Measurements from ENCODE around the gene FADS6. TPM values are rescaled to one million over a fixed set of nuclear protein-coding genes. Genes with fewer than 3 reads are reported as not detected.
A peak's percentile ranks its signal among the peaks of the same experiment; 100 is the strongest.

Gene FADS6
- total and polyA plus RNA-seq, 3 experiments from 2014 or later: not detected

DNA sequence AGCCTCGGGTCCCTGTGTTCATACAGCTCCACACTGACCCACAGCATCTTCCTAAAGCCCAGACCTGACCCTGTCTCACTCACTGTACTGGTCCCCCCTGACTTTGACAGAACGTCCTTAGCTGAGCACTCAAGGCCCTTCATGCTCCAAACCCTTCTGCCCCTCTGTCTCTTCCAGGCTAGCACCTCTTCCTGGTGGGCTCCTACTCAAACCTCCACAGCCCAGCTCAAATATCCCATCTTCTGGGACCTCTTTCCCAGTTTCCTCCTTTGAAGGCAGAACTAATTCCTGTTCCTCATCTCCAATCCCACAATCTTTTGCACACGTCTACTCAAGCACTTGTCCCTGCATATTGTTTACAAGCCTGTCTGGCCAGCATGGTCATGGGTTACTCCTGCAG, 42.5 kb downstream of the FADS6 start:
- POLR2A ChIA-PET: no interaction called here

GRCh38 chr17:74850310-74850709, 43.1 kb downstream of the FADS6 start:
- Histone ChIP-seq H3K4me1 (ENCODE audit: insufficient read depth, low read length) (no peaks in the 10 kb centered on the region), H3K4me3 (ENCODE audit: low read length) (no peak overlapping the region), H3K36me3 (ENCODE audit: insufficient read depth, low read length) (no peaks in the 10 kb centered on the region), H3K27ac (ENCODE audit: low read depth, low read length) (no peak overlapping the region), H3K27me3 (ENCODE audit: insufficient read depth, low read length, poor library complexity, severe bottlenecking) (peaks cover 10% of the 10 kb centered on the region), H3K9me3 (ENCODE audit: low read length) (no peaks in the 10 kb centered on the region)
- no peak overlapping the region for H3K4me3 Mint-ChIP-seq
- no peak overlapping the region for H3K27ac Mint-ChIP-seq
- no peaks in the 10 kb centered on the region for H3K9me3 Mint-ChIP-seq
- ChIA-PET POLR2A (no interaction called here), CTCF (no interaction called here)
- peaks cover 6 to 10% (median 9%) of the 10 kb centered on the region in 3 donors for H3K4me1 Mint-ChIP-seq
- no peaks in the 10 kb centered on the region for H3K36me3 Mint-ChIP-seq
- peaks cover 22 to 37% of the 10 kb centered on the region in 2 donors for H3K27me3 Mint-ChIP-seq
- DNase-seq: no peak

More for the DNA sequence above, 42.5 kb downstream of the FADS6 start:
- no peak for DNase-seq
- Histone ChIP-seq H3K4me3 (ENCODE audit: low read length) (no peak overlapping the region), H3K27me3 (ENCODE audit: insufficient read depth, low read length, poor library complexity, severe bottlenecking) (peaks cover 10% of the 10 kb centered on the region), H3K36me3 (ENCODE audit: insufficient read depth, low read length) (no peaks in the 10 kb centered on the region), H3K9me3 (ENCODE audit: low read length) (no peaks in the 10 kb centered on the region), H3K27ac (ENCODE audit: low read depth, low read length) (no peak overlapping the region), H3K4me1 (ENCODE audit: insufficient read depth, low read length) (no peaks in the 10 kb centered on the region)
- H3K4me3 Mint-ChIP-seq: peak overlapping the region in 2 of 7 donors; percentile 12 to 38
- no peak overlapping the region for H3K27ac Mint-ChIP-seq
- CTCF ChIA-PET: no interaction called here
- no peaks in the 10 kb centered on the region for H3K9me3 Mint-ChIP-seq
- peaks cover 27 to 43% of the 10 kb centered on the region in 2 donors for H3K27me3 Mint-ChIP-seq
- H3K36me3 Mint-ChIP-seq: no peaks in the 10 kb centered on the region
- peaks cover 6 to 10% (median 9%) of the 10 kb centered on the region in 3 donors for H3K4me1 Mint-ChIP-seq

GRCh38 chr17:74848656-74849399, 44.6 kb downstream of the FADS6 start:
- no peak overlapping the region for H3K27ac ChIP-seq (ENCODE audit: low read depth, low read length)
- DNase-seq: no peak
- ChIA-PET POLR2A (no interaction called here), CTCF (no interaction called here)
- H3K36me3 ChIP-seq (ENCODE audit: insufficient read depth, low read length): no peaks in the 10 kb centered on the region
- H3K4me1 Mint-ChIP-seq: peaks cover 6 to 10% (median 9%) of the 10 kb centered on the region in 3 donors
- H3K4me3 Mint-ChIP-seq: no peak overlapping the region
- no peaks in the 10 kb centered on the region for H3K36me3 Mint-ChIP-seq
- no peak overlapping the region for H3K27ac Mint-ChIP-seq
- H3K4me3 ChIP-seq (ENCODE audit: low read length): no peak overlapping the region
- peaks cover 14 to 23% of the 10 kb centered on the region in 2 donors for H3K27me3 Mint-ChIP-seq
- H3K9me3 ChIP-seq (ENCODE audit: low read length): no peaks in the 10 kb centered on the region
- H3K9me3 Mint-ChIP-seq: no peaks in the 10 kb centered on the region
- H3K27me3 ChIP-seq (ENCODE audit: insufficient read depth, low read length, poor library complexity, severe bottlenecking): peaks cover 3% of the 10 kb centered on the region
- H3K4me1 ChIP-seq (ENCODE audit: insufficient read depth, low read length): no peaks in the 10 kb centered on the region

DNA sequence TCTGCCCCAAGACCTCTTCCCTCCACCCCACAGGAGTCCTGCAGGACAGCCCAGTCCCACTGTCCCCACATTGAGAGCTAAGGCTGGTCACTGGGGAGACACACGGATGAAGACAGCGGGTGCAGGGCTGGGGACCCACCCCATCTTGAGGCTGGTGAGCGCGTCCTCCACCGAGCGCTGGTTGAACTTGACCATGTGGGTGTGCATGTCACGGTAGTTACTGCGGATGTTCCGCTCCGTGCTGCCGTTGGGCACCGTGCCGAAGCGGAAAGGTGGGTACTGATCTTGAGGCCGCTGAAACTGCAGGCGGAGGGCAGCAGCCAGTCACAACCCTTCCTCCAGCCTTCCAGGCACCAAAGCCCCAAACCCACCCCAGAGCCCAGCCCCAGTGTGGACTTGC, 46.8 kb downstream of the FADS6 start:
- Histone ChIP-seq H3K4me3 (ENCODE audit: low read length) (no peak overlapping the region), H3K4me1 (ENCODE audit: insufficient read depth, low read length) (no peaks in the 10 kb centered on the region), H3K36me3 (ENCODE audit: insufficient read depth, low read length) (no peaks in the 10 kb centered on the region), H3K27ac (ENCODE audit: low read depth, low read length) (no peak overlapping the region), H3K9me3 (ENCODE audit: low read length) (no peaks in the 10 kb centered on the region), H3K27me3 (ENCODE audit: insufficient read depth, low read length, poor library complexity, severe bottlenecking) (peaks cover 3% of the 10 kb centered on the region)
- H3K4me3 Mint-ChIP-seq: no peak overlapping the region
- H3K36me3 Mint-ChIP-seq: no peaks in the 10 kb centered on the region
- no peak overlapping the region for H3K27ac Mint-ChIP-seq
- H3K27me3 Mint-ChIP-seq: peaks cover 8 to 15% of the 10 kb centered on the region in 2 donors
- POLR2A ChIA-PET: no interaction called here
- H3K9me3 Mint-ChIP-seq: no peaks in the 10 kb centered on the region
- CTCF ChIA-PET: no interaction called here
- DNase-seq: no peak
- H3K4me1 Mint-ChIP-seq: peaks cover 0 to 12% (median 7%) of the 10 kb centered on the region in 3 donors

DNA sequence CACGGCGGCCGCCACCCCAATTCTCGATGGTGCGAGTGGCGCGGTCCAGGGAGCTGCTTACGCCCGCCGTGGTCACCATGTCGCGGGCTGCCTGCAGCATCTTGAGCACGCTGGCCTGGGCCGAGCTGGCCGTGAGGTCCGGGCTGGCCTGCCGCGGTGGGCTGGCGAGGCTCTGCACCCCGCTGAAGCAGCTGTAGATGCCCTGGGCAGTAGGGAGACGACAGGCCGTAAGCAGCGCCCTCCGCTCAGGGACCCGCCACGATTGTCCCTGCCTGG, 50.1 kb downstream of the FADS6 start:
- Mint-ChIP-seq H3K9me3 (peaks cover 0 to 1% (median 0%) of the 10 kb centered on the region in 5 donors), H3K4me3 (no peak overlapping the region), H3K27me3 (peaks cover 2 to 10% of the 10 kb centered on the region in 2 donors), H3K4me1 (peaks cover 10 to 22% (median 15%) of the 10 kb centered on the region in 3 donors), H3K36me3 (peaks cover 0 to 5% (median 0%) of the 10 kb centered on the region in 3 donors), H3K27ac (no peak overlapping the region)
- ChIA-PET CTCF (interaction anchor here (1.0 to 1.4 kb wide), 2 partner anchors 12 to 23 kb away, joined by 4 read pairs; no protein-coding TSS in a partner anchor), POLR2A (interaction anchor here (0.6 kb wide), 1 partner anchor 479 kb away, joined by 3 read pairs; no protein-coding TSS in a partner anchor)
- no peaks in the 10 kb centered on the region for H3K36me3 ChIP-seq (ENCODE audit: insufficient read depth, low read length)
- H3K4me1 ChIP-seq (ENCODE audit: insufficient read depth, low read length): no peaks in the 10 kb centered on the region
- no peaks in the 10 kb centered on the region for H3K9me3 ChIP-seq (ENCODE audit: low read length)
- no peak for DNase-seq
- no peaks in the 10 kb centered on the region for H3K27me3 ChIP-seq (ENCODE audit: insufficient read depth, low read length, poor library complexity, severe bottlenecking)
- H3K4me3 ChIP-seq (ENCODE audit: low read length): no peak overlapping the region
- H3K27ac ChIP-seq (ENCODE audit: low read depth, low read length): no peak overlapping the region

DNA sequence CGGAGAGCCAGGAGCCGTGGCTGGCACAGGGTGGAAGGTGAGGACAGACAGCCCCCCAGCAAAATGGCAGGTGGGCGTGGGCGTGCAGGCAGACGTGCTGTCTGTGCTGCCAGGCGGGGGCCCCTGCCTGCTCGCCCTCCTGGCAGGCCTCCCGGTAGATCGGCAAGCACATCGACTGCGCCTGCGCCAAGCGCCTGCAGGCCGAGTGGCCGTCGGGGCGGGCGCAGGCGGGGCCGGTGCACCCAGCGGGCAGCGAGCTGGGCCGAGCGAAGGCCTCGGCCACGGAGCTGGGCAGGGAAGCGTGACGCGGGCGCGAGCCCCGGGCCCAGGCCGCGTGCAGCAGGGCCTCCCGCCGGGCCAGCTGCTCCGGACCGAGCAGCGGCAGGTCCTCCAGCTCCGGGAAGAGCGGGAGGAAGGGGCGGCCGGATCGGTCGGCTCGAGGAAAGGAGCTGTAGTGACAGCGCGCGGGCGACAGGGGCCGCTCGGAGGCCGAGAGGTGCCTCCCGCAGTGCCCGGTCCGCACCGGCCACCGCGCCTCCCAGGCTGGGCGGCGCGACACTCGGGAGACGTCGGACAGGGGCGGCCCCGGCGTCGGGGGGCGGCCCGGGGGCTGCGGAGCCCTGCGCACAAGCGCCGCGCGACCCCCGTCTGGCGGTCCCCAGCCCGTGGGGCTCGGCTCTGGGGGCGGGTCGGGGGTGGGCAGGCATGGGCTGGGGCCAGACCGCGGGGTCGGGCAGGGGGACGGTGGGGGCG, 50.7 kb downstream of the FADS6 start:
- Histone ChIP-seq H3K36me3 (ENCODE audit: insufficient read depth, low read length) (no peaks in the 10 kb centered on the region), H3K4me3 (ENCODE audit: low read length) (no peak overlapping the region), H3K4me1 (ENCODE audit: insufficient read depth, low read length) (no peaks in the 10 kb centered on the region), H3K27ac (ENCODE audit: low read depth, low read length) (no peak overlapping the region), H3K9me3 (ENCODE audit: low read length) (no peaks in the 10 kb centered on the region), H3K27me3 (ENCODE audit: insufficient read depth, low read length, poor library complexity, severe bottlenecking) (no peaks in the 10 kb centered on the region)
- H3K9me3 Mint-ChIP-seq: peaks cover 0 to 1% (median 0%) of the 10 kb centered on the region in 5 donors
- H3K27me3 Mint-ChIP-seq: peaks cover 2 to 10% of the 10 kb centered on the region in 2 donors
- POLR2A ChIA-PET: interaction anchor here (0.6 kb wide), 1 partner anchor 480 kb away, joined by 3 read pairs; no protein-coding TSS in a partner anchor
- H3K36me3 Mint-ChIP-seq: peaks cover 0 to 10% (median 0%) of the 10 kb centered on the region in 3 donors
- DNase-seq: no peak
- CTCF ChIA-PET: interaction anchor here (1.0 to 1.4 kb wide), 2 partner anchors 13 to 23 kb away, joined by 4 read pairs; no protein-coding TSS in a partner anchor
- no peak overlapping the region for H3K27ac Mint-ChIP-seq
- peaks cover 10 to 22% (median 15%) of the 10 kb centered on the region in 3 donors for H3K4me1 Mint-ChIP-seq
- no peak overlapping the region for H3K4me3 Mint-ChIP-seq

DNA sequence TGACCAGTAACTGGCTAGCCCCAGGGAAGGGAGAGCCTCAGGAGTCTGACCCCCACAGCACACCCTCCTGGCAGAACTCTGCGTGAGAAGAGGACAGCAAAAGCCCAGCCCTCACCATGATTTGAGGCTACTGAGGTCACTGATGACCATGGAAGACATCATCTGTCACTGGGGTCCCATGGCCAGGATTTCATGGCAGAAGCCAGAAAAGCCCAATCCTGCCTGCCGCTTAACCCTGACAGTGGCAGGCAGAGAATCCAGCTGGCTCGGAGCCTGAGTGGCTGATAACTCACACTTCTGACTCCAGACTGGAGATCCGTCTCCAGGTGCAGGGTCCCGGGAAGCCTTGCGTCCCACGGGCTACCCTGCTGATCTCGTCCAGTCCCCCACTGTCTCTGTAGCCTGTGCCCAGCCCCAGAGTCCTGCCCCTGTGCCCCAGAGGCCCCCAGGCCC, 51.3 kb downstream of the FADS6 start:
- no peak overlapping the region for H3K4me3 ChIP-seq (ENCODE audit: low read length)
- Mint-ChIP-seq H3K36me3 (peaks cover 0 to 16% (median 0%) of the 10 kb centered on the region in 3 donors), H3K27me3 (peaks cover 2 to 10% of the 10 kb centered on the region in 2 donors), H3K9me3 (peaks cover 0 to 1% (median 0%) of the 10 kb centered on the region in 5 donors), H3K27ac (peak overlapping the region in 2 of 8 donors; percentile 15 to 43), H3K4me3 (peak overlapping the region in 2 of 7 donors; percentile 35 to 37), H3K4me1 (peaks cover 10 to 22% (median 15%) of the 10 kb centered on the region in 3 donors)
- CTCF ChIA-PET: interaction anchor here (1.4 kb wide), 1 partner anchor 14 kb away, joined by 4 read pairs; no protein-coding TSS in a partner anchor
- DNase-seq: no peak
- no peaks in the 10 kb centered on the region for H3K4me1 ChIP-seq (ENCODE audit: insufficient read depth, low read length)
- no peak overlapping the region for H3K27ac ChIP-seq (ENCODE audit: low read depth, low read length)
- H3K36me3 ChIP-seq (ENCODE audit: insufficient read depth, low read length): no peaks in the 10 kb centered on the region
- H3K27me3 ChIP-seq (ENCODE audit: insufficient read depth, low read length, poor library complexity, severe bottlenecking): no peaks in the 10 kb centered on the region
- no peaks in the 10 kb centered on the region for H3K9me3 ChIP-seq (ENCODE audit: low read length)
- POLR2A ChIA-PET: no interaction called here
